Stimulated activated CD4-positive, alpha-beta T cell treated with anti-CD3 and anti-CD28 coated beads, Interleukin-1b, Interleukin-23, amount 100 ng/mL, for 1 hour (primary cell): Measurements from ENCODE around the gene DYNLRB1.
"Not testable (repeated sequence)": the region's sequence is repeated elsewhere in the genome, so short reads cannot be mapped to it uniquely, and the experiment has no call there.

Source experiments
- DNase-seq, 2 donors: peaks; one replicate each; pipeline ENCODE4 v3.0.0-alpha.2; 2020; ENCODE audit warnings: low read depth in 2 of 2

DYNLRB1 gene

DNA sequence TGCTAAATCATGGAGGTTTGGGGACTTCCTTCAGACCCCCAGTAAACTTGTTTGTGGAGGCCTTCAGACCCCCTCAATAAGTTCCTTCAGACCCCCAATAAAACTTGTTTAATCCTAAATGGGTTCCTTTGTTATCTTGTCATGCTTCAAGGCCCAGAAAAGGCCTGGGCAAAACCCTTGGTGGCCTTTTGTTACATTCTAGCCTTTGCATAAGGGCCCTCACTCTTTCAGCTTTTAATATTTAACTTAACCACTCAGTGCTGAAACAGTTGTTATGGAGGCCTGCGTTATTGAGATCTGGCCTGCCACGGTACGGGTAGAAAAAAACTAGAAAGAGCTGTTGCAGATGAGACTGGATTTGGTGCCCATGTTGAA lies 4.3 kb upstream of the DYNLRB1 start:
- DNase-seq: no peak

DNA sequence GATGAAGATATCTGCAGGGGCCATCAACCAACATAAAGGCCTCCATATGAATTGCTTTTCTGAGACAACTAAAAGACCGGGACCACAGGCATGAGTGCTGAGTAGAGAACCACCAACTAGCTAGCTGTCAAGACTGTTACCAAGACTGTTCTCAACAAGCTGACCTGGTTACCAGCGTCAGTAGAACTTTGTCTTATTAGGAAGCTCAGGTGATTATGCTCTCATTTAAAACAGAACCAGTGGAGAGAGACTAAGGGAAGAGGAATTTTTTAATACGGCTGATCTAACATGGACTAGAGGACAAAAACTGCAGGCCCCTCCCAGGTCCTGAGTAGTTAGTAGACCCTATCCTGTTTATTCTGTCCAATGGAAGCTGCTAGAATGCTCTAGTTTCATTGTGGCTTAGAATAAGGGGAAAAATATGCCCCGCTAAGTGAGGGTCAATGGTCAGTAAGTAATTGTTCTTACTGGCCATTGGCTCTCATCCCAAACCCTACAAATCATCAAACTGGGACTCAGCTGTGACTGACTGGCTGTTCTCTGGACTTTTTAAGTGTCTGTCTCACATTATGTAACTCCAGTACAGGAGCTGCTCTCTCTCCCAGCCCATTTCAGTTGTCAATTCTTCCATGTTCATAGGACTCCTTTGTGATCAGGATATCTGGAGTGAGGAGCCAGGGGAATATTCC lies 3.8 kb upstream of the DYNLRB1 start:
- DNase-seq: no peak

DNA sequence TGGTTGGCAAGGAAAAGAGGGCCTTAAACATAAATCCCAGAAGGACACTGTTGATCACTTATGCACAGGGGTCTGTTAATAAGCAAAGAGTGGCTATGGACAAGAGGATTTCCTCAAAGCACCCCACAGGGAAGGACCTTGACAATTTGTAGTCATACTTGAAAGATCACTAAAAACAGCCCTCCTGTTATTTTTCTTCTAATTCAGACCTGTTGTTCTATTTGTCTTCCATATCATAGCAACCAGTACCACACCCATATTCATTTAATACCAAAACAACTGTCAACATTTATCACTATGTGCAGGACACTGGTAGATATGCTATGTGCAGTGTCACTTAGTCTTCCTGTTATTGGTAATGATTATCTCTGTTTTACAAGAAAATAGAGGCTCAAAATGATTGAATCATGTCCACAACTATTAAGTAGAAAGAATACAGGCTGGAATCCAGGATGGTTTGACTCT lies 3.2 kb upstream of the DYNLRB1 start:
- no peak for DNase-seq

DNA sequence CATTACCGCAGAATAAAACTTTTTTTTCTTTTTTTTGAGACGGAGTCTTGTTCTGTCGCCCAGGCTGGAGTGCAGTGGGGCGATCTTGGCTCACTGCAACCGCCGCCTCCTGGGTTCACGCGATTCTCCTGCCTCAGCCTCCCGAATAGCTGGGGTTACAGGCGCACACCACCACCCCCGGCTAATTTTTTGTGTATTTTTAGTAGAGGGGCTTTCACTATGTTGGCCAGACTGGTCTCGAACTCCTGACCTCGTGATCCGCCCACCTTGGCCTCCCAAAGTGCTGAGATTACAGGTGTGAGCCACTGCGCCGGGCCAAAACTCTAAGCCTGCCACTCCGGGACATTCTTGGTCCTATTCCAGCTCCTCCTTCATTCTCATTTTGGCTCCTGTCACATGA lies 2.2 kb upstream of the DYNLRB1 start:
- not testable (repeated sequence) for DNase-seq

DNA sequence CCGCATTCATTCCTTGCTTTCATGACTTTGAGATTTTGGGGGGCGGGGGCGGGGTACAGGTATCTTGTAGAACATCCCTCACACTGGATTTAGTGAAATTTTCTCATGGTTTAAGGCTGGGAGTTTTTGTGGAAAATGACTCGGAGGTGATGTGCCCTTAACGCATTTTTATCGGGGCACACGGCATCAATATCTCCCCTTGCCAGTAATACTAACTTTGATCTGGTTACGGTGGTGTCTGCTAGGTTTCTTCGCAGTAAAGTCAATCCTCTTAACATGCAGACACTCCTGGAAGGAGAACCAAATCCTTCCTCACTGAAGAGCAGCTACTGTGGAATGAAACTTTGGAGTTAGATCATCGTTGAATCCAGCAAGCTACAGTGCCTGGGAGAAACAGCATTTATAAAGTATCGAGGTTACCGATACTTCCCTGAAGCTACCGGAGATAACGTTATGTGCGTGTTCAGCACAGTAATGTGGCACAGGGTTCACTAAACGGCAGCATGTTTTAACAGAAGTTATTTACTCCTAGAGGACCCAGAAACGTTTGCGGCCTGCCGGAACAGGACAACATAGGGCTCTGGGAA lies 1.2 kb upstream of the DYNLRB1 start:
- DNase-seq: no peak

DNA sequence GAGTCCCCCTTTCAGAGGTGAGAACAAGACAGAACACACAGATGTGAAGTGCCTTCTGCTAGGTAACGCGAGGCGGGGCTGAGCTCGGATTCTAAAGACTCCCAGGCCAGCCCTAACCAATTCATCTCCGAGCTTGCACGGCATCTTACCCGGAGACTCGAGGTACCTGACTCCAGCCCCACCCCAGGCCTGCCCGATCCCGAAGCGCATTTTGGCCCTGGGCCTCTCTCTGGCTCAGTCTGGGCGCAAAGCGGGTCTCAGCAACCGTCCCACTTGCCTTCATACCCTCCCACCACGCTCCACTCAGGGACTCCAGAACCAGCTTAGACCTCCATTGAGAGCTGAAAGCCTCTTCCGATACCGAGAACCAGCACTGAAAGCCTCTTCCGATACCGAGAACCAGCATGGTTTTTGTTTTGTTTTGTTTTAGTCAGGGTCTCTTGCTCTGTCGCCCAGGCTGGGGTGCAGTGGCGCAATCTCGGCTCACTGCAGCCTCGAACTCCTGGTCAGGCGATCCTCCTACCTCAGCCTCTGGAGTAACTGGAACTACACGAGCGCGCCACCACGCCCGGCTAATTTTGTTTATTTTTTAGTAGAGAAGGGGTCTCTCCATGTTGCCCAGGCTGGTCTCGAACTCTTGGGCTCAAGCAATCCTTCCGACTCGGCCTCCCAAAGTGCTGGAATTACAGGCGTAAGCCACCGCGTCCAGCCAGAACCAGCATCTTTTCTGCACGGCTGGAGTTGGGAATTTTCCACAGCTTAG lies 557 bp upstream of the DYNLRB1 start:
- DNase-seq: peak in 1 of 2 donors; percentile 40

DNA sequence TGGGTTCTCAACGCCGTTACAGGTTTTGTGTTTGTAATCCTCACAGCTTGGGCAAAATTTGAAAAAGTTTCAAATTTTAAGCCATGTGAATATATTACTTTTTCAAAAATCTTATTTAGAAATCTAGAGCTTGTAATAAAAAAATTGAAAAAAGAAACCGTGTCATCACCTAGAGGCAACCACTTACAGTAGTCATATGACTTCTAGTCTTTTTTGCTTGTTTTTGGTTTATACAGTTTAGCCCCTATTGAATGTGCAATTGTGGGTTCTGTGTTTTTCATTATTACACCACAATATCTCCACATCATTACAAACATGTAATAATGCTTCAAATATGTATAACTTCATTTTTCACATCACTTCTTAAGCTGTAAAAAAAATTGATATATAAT lies 888 bp downstream of the DYNLRB1 start:
- no peak for DNase-seq

DNA sequence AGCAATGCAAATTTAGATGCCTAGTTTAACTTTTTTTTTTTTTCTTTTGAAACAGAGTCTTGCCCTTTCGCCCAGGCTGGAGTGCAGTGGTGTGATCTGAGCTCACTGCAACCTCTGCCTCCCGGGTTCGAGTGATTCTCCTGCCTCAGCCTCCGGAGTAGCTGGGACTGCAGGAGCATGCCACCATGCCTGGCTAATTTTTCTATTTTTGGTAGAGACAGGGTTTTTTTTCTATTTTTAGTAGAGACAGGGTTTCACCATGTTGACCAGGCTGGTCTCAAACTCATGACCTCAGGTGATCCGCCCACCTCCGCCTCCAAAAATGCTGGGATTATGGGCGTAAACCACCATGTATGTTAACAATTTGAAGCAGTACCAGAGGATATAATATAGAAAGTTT lies 2.6 kb downstream of the DYNLRB1 start:
- DNase-seq: not testable (repeated sequence)

DNA sequence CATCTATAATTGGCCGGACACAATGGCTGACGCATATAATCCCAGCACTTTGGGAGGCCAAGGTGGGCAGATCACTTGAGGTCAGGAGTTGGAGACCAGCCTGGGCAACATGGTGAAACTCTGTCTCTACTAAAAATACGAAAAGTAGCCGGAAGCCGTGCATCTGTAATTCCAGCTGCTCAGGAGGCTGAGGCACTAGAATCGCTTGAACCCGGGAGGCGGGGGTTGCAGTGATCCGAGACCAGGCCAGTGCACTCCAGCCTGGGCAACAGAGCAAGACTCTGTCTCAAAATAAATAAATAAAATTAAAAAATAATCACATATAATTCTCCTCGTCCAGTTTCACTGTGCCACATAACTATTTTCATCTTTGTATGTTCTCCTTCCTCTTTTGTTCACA lies 3.6 kb downstream of the DYNLRB1 start:
- not testable (repeated sequence) for DNase-seq

DNA sequence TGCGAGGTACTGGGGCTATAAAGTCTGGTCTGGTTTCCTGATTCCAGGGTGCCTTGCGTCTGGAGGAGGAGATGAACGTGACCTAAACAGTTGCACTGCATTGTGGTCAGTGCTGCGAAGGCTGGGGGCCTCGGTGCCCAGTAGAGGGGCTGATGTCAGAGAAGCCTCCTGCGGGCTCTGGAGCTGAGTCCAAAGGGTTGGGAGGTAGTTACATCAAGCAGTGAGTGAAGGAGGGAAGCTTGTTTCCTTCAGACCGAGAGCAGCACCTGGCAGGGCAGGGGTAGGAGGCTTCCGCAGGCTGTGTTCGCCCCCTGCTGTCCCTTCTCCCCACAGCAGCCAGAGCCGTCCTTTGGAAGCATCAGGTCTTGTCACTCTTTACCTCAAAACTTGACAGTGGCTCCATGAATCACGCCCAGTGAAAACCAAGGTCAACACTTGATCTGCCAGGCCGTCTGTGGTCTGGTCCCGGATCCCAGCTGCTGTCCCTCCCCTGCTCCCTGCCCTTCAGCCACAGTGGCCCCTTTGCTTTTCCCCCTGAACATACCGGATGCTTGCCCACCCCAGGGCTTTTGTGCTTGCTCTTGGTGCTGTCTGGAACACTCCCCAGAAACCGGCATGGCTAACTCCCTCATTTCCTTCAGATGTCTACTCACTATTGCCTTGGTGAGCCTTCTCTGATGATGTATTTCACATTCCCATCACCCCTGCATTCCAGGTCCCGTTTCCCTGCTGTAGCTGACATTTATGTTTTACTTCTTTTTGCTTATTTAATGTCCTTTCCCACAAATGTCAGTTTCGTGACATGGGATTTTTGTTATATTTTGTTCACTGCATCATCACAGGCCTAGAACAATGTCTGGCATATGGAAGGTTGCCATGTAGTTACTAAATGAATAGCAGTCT lies 7.0 kb downstream of the DYNLRB1 start:
- DNase-seq: no peak

DNA sequence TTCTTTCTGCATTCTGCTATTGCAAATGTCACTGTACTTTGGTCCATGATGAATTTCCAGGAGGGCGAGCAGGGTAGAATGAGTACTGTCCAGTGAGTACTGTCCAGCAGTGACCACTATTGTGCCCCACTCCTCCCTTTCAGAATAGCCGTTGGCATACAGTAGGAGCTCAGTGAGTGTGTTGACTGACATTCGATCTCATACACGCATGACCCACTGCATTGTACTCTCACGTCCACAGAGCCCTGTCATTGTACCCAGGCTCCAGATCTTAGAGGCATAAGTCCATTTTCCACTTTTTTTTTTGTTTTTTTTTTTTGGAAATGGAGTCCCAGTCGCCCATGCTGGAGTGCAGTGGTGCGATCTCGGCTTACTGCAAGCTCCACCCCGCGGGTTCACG lies 8.2 kb downstream of the DYNLRB1 start:
- DNase-seq: no peak

DNA sequence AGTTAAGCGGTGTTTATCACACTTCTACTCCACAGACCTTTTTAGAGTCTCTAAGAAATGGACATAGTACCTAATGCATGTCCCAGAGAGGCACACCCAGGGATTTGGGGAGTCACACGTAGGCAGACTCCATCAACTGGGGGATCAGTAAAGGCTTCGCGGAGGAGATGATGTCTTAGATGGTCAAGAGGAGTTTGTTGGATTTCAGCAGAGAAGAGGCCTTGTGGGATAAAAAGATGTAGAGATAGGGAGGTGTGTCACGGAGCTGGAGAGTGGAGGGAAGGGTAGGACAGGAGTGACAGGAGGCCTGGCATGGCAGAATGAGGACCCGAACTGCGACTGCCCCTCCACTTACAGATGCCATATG lies 9.1 kb downstream of the DYNLRB1 start:
- no peak for DNase-seq

DNA sequence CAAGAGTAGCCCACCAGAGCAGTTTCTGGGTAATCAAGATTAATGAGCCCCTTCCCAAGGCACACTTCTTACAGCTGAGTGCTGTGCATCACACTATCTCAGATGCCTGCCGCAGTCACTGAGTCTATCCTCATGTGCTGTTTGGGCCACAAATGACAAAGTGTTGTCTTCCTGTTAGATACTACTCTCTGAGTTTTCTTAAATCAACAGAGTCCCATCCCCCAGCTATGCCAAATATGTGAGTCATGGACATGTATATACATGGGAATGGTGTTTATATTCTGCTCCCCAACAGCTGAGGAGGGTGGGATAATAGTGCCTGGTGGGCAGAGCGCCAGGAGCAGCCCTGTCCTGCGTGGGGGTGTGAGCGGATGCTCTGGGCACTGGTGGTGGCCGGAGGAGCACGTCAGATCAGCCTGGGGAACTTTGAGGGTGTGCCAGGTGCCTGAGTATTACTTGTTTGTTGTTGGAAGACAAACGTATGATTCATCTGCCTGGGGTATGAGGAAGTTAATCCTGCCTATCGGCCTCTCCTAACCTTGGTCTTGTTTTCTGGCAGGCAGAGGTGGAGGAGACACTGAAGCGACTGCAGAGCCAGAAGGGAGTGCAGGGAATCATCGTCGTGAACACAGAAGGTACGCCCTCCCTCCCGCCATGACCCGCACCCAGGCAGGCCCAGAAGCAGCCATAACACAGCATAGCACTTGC lies 9.6 kb downstream of the DYNLRB1 start:
- DNase-seq: no peak

DNA sequence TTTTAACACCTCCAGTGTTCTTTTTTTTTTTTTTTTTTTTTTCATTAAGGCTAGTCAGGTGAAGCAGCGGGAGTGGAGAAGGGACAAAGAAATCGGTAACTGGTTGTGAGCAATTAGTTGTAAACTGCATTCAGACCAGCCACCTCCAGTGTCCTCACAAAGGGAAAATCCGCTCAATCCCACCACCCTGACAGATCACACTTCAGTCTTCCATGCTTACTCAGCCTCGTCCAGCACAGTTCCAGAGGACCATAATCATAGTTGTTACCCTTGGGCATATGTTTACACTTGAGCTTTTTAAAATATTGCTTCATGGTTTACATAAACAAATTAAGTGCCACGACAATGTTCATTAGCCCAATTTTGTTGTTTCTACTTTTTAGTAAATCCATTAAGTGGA lies 10.2 kb downstream of the DYNLRB1 start:
- DNase-seq: no peak

DNA sequence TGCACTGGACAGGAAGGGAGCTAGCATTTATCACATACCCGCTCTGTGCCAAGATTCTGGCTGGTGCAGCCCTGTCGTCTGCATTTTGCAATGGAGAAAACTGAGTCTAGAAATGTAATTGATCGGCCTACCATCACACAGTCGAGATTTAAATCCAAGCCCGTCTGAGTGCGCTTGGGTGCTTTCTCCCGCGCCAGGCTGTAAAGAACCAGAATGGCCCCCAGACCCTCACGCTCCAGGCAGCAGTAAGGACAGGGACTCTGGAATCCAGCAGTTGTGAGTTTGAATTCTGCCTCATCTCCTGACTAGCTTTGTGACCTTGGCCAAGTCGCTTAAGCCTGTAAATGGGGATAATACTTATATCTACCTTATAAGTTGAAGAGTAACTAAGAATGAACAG lies 10.8 kb downstream of the DYNLRB1 start:
- DNase-seq: no peak

DNA sequence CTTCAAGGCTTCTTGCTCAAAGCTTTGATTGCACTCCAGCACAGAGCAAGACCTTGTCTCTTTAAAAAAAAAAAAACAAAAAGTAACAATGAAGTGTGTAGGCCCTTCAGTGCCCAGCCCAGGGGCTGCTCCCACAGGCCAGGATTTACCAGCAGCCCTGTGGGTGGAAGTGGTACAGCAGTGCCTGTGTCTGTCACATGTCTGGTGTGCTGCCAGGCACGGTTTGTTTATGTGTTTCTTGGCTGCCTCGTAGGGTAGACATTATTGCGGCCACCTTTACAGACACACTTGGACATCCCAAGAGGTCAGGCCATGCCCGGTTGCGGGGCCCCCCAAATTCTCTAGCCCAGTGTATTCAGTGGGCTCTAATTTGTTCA lies 12.7 kb downstream of the DYNLRB1 start:
- no peak for DNase-seq

DNA sequence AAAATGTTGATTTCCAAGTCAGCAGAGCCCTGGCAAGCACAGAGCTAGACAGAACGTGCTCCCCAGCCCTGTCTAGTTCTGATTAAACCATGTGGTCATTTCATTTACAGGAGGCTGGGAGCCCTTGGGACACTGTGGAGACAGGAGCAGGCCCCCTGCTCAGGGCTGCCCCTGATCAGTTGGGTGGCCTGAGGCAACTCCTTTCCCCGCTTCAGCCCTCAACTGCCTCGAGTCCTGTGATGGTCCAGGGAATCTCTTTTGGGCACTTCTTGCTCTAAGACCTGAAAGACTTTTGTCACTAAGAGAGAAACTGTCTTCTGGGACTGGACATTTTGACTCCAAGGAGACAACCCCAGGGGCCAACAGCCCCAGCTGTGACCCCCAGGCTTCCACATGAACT lies 13.5 kb downstream of the DYNLRB1 start:
- no peak for DNase-seq

DNA sequence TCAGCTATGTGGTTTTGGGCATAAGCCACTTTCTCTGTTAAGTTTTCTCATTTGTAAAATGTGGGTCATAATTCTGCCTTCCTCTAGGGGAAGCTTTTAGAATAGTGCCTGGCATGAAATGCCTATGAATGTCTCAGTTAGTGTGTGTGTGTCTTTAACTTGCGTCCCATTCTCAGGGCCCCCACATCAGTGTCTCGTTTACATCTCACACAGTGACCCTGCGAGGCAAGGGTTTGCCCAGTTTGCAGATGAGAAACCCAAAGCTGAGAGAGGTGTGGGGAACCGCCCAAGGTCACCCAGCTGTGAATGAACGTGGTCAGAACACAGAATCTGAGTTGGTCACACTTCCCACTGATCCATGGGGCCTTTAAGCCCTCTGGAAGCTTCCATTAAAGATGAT lies 14.1 kb downstream of the DYNLRB1 start:
- no peak for DNase-seq

DNA sequence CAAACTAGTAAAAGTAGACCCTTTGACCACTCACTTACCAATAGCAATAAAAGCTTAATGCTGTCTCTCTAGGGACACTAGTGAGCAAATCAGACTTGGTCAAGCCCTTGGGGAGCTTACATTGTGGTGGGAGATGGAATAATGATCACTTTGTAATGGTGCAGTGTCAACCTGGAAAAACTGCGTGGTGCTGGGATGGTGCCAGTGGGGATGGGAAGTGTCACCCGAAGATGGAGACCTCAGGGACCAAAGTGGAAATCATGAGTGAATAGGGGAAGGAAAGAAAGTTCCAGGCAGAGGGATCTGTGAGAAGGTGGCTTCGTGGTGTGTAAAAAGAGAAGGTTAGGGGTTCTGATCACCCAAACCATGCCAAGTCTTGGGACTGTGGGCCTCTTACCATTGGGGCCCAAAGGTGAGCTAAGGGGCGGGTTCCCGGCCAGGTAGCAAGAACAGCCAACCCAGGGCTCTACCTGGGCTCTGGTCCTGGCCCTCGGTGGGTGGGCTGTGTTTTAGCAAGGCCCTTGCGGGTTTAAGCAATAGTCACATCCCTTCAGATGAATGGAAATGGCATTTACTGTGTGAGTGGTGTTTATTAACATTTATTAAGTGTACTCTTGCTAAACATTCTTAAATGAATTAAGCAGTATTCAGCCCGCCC lies 15.5 kb downstream of the DYNLRB1 start:
- DNase-seq: no peak

DNA sequence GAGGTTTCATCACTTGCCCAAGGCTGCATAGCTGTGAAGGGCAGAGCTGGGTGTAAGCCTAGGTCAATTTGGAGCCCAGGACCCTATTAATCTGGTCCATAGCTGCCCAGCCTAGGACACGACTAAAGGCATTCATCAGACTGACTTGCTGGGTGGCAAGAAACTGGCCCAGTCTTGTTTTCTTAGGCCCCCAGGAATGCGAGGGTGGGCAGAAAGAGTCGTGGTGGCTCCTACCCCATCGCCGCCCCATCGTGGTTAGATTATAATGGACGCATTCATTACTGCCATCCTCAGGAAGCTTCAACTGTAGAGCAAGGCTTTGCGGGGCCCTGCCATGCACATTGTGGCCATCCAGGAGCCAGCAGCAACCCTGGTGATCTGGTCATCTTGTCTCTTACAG lies 16.1 kb downstream of the DYNLRB1 start:
- no peak for DNase-seq

DNA sequence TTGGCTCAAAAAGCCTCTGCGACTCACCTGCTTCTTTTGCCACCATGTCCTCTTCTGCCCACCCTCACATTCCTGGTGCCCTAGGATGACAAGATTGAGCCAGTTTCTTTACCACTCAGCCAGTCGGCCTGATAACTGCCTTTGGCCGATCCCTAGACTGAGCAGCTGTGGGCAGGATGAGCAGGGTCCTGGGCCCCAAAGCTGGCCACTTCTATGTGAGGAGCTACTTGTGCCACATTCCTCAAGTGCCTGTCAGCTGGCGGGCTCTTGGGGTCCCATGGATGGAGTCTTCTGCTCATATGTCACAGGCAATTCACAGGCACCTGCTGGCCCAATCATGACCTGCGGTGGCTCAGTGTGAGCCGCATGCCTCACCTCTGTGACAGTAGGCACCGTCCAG lies 16.5 kb downstream of the DYNLRB1 start:
- DNase-seq: no peak
